Ectodermal cell (in vitro differentiated cells): ENCODE data around the gene ADGRB3.
A peak's percentile ranks its signal among the peaks of the same experiment; 100 is the strongest.

ENCODE experiments used
- H3K27ac ChIP-seq: 2 replicates; pipeline ENCODE4 v1.7.0; 2013; ENCODE audit warnings: mild to moderate bottlenecking, low read depth, low read length; ENCODE audit not compliant: insufficient read depth, poor library complexity, severe bottlenecking
- H3K27me3 ChIP-seq: 2 replicates; pipeline ENCODE4 v1.7.0; 2013; ENCODE audit warnings: mild to moderate bottlenecking, low read length; ENCODE audit not compliant: insufficient read depth, control insufficient read depth, poor library complexity, severe bottlenecking
- H3K36me3 ChIP-seq: one replicate; pipeline ENCODE4 v1.7.0; 2013; ENCODE audit warnings: low read length; ENCODE audit not compliant: control insufficient read depth, insufficient read depth
- H3K4me1 ChIP-seq: one replicate; pipeline ENCODE4 v1.7.0; 2013; ENCODE audit warnings: low read length; ENCODE audit not compliant: control insufficient read depth, insufficient read depth
- H3K4me3 ChIP-seq: 2 replicates; pipeline ENCODE4 v1.7.0; 2013; ENCODE audit warnings: low read depth, low read length, control low read depth; ENCODE audit not compliant: insufficient read depth
- H3K9me3 ChIP-seq: 2 replicates; pipeline ENCODE4 v1.7.0; 2013; ENCODE audit warnings: mild to moderate bottlenecking, low read length, moderate library complexity; ENCODE audit not compliant: control insufficient read depth
- WGBS, 2 experiments: methylation state at CpG; one replicate each; pipeline ENCODE4 v1.1.7; 2013; ENCODE audit warnings: missing lambda C conversion rate in 2 of 2; 5-methylcytosine and 5-hydroxymethylcytosine counted together

Gene ADGRB3

GRCh38 chr6:69232008-69232407 lies 596.9 kb downstream of the ADGRB3 start:
- H3K9me3 ChIP-seq: no peaks in the 10 kb centered on the region
- no peaks in the 10 kb centered on the region for H3K4me1 ChIP-seq
- no peak overlapping the region for H3K27ac ChIP-seq
- no peaks in the 10 kb centered on the region for H3K27me3 ChIP-seq
- no peaks in the 10 kb centered on the region for H3K36me3 ChIP-seq
- 87% methylated on average over 3 of the region's 3 CpGs; no CpG with 5 or more reads in 1 of the 2 experiments for WGBS, 2 experiments
- H3K4me3 ChIP-seq: no peak overlapping the region

GRCh38 chr6:69232496-69232895 lies 597.4 kb downstream of the ADGRB3 start:
- Histone ChIP-seq H3K27ac (no peak overlapping the region), H3K4me1 (no peaks in the 10 kb centered on the region), H3K4me3 (no peak overlapping the region), H3K27me3 (no peaks in the 10 kb centered on the region), H3K9me3 (no peaks in the 10 kb centered on the region), H3K36me3 (no peaks in the 10 kb centered on the region)
- WGBS, 2 experiments: 21 to 22% methylated on average over 8 of the region's 8 CpGs

DNA sequence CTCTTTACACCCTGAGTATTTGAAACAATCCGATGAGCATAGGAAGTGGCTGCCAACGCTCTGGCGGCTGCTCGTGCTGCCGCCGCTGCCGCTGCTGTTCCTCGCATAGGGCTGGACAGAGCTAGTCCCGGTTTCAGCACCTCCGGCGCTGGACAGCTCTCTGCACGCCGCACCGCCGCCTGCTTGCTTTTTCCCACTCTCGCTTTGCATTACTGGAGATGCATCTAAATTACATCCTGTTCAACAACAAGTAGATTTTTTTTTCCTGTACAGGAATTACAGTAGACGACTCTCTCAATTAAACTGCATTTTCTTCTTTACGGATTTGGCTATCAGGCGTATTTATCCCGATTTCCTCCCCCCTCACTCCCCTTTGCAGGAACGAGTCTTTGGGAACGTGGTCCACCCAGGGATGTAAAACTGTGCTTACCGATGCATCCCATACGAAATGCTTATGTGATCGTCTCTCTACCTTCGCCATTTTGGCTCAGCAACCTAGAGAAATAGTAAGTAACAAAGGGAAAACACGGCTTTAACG lies 597.9 kb downstream of the ADGRB3 start:
- Histone ChIP-seq H3K9me3 (no peaks in the 10 kb centered on the region), H3K27me3 (no peaks in the 10 kb centered on the region), H3K4me3 (no peak overlapping the region), H3K27ac (no peak overlapping the region), H3K4me1 (no peaks in the 10 kb centered on the region), H3K36me3 (no peaks in the 10 kb centered on the region)
- WGBS, 2 experiments: 8 to 10% methylated on average over 28 of the region's 28 CpGs

DNA sequence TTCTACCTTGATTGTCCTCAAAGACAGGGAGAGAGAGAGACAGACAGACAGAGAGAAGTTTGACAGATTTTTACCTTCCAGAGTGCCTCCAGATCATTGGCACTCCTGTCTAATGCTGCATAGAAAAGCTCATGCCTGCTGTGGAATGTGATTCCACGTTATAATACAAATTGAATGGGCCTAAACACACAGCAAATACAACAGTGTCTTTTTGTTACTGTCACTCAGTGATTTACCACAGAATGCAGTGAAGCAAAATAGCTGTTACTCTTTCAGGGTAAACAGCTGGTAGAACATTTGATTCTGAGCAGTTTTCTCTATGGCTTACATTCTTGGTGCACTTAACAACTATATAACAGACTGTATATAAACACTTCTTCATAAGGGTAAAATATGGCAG lies 603.0 kb downstream of the ADGRB3 start:
- Histone ChIP-seq H3K4me1 (no peaks in the 10 kb centered on the region), H3K27ac (no peak overlapping the region), H3K36me3 (no peaks in the 10 kb centered on the region), H3K27me3 (no peaks in the 10 kb centered on the region), H3K4me3 (no peak overlapping the region), H3K9me3 (no peaks in the 10 kb centered on the region)
- 30 to 70% methylated on average over 1 of the region's 1 CpG for WGBS, 2 experiments

DNA sequence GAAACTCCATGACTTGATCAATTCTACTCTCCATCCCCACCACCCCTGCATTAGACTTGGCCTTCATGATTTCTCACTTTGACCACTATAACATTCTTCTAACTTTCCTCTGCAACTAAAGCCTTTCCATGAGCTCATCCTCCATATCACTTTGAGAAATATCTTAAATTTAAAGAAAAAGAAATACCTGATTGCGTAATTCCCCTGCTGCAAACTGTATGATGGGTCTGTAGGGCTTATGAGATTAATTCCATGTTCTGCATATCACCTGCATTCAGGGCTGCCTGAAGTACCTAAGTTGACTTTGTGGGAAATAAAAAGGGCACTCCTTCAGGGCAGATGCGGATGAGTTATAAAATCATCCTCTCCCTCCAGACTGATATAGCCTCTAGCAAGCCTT lies 611.9 kb downstream of the ADGRB3 start:
- no peaks in the 10 kb centered on the region for H3K4me1 ChIP-seq
- H3K4me3 ChIP-seq: no peak overlapping the region
- no peaks in the 10 kb centered on the region for H3K36me3 ChIP-seq
- 89 to 92% methylated on average over 2 of the region's 2 CpGs for WGBS, 2 experiments
- no peaks in the 10 kb centered on the region for H3K9me3 ChIP-seq
- H3K27me3 ChIP-seq: no peaks in the 10 kb centered on the region
- H3K27ac ChIP-seq: no peak overlapping the region

DNA sequence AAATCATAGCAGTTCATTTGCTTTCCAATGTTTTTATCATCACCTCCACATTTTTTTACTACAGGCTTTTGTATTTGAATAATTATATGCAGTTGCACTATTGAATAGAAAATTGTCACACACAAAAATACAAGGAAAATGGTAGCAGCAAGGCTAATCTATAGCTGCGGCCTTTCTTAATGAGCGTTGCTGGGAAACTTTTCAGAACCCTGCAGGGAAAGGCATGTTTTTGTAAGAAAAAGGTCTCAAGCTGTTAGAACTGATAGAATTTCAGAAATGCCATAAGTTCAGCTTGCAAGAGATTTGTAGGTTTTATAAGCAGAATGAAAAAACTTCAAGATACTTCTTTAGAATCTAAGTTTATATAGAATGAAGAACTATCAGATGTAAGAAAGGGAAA lies 625.9 kb downstream of the ADGRB3 start:
- 49 to 75% methylated on average over 2 of the region's 2 CpGs for WGBS, 2 experiments
- no peak overlapping the region for H3K27ac ChIP-seq

GRCh38 chr6:69263297-69263696 lies 628.2 kb downstream of the ADGRB3 start:
- H3K27ac ChIP-seq: no peak overlapping the region
- WGBS, 2 experiments: 91 to 95% methylated on average over 2 of the region's 2 CpGs
- H3K9me3 ChIP-seq: no peaks in the 10 kb centered on the region
- H3K4me3 ChIP-seq: no peak overlapping the region
- H3K27me3 ChIP-seq: no peaks in the 10 kb centered on the region
- H3K36me3 ChIP-seq: no peaks in the 10 kb centered on the region
- no peaks in the 10 kb centered on the region for H3K4me1 ChIP-seq

More for the DNA sequence above, 625.9 kb downstream of the ADGRB3 start:
- Histone ChIP-seq H3K36me3 (no peaks in the 10 kb centered on the region), H3K4me3 (no peak overlapping the region), H3K4me1 (no peaks in the 10 kb centered on the region), H3K27me3 (no peaks in the 10 kb centered on the region), H3K9me3 (no peaks in the 10 kb centered on the region)

DNA sequence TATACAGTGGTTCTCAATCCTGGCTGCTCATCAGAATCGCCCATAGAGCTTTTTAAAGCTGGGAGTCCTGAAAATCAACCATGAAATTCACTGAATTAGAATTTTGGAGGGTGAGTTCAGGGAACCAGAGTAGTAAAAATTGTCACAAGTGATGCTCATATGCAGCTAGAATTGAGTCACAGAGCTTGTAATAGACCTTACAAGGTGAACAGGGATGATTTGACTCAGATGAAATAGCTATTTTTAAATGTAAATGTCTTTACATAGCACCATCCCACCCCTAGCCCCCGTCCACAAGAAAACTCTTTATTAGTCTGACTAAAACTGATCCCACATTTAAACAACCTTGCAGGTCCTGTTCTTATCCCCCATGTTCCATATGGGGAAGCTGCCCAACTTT lies 630.0 kb downstream of the ADGRB3 start:
- H3K27me3 ChIP-seq: no peaks in the 10 kb centered on the region
- no peak overlapping the region for H3K27ac ChIP-seq
- 89 to 100% methylated on average over 2 of the region's 2 CpGs for WGBS, 2 experiments
- no peaks in the 10 kb centered on the region for H3K36me3 ChIP-seq
- no peaks in the 10 kb centered on the region for H3K4me1 ChIP-seq
- H3K9me3 ChIP-seq: no peaks in the 10 kb centered on the region
- H3K4me3 ChIP-seq: no peak overlapping the region

- Histone ChIP-seq H3K27me3 (no peaks in the 10 kb centered on the region), H3K9me3 (no peaks in the 10 kb centered on the region), H3K27ac (no peak overlapping the region), H3K4me3 (no peak overlapping the region), H3K4me1 (no peaks in the 10 kb centered on the region), H3K36me3 (no peaks in the 10 kb centered on the region)
- 94% methylated on average over 1 of the region's 1 CpG; no CpG with 5 or more reads in 1 of the 2 experiments for WGBS, 2 experiments
These were observed 630.6 kb downstream of the ADGRB3 start for GRCh38 chr6:69265706-69266105.

DNA sequence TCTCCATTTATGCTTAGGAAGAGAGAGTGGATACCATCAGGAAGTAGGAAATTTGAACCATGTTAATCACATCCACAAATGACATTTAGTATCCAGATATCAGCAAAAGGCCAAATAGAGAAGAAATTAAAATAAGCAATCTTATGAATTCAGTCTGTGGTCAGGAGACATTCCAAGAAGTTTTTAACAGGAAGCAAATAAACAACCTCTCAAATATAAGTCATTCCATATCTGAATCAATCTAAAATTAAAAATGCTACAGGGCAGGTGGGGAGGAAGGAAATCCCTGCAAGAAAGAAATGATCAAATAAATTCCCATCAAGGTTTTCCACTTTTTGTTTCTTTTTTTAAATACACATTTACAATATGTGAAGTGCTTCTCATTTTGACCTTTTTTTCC lies 641.1 kb downstream of the ADGRB3 start:
- H3K4me3 ChIP-seq: no peak overlapping the region
- peaks cover 11% of the 10 kb centered on the region for H3K4me1 ChIP-seq

GRCh38 chr6:69279805-69280204 lies 644.7 kb downstream of the ADGRB3 start:
- Histone ChIP-seq H3K4me3 (no peak overlapping the region), H3K36me3 (no peaks in the 10 kb centered on the region), H3K27ac (peak overlapping the region; percentile 16), H3K27me3 (no peaks in the 10 kb centered on the region), H3K9me3 (no peaks in the 10 kb centered on the region), H3K4me1 (peaks cover 14% of the 10 kb centered on the region)
- 39 to 42% methylated on average over 4 of the region's 4 CpGs for WGBS, 2 experiments

More for the DNA sequence above, 641.1 kb downstream of the ADGRB3 start:
- no peaks in the 10 kb centered on the region for H3K9me3 ChIP-seq
- H3K36me3 ChIP-seq: no peaks in the 10 kb centered on the region
- no peak overlapping the region for H3K27ac ChIP-seq
- no peaks in the 10 kb centered on the region for H3K27me3 ChIP-seq
